Measurements from ENCODE around the gene SMPX. TPM values are rescaled to one million over a fixed set of nuclear protein-coding genes. Genes with fewer than 3 reads are reported as not detected.

The SMPX gene
- total and polyA plus RNA-seq, 7 donors = 0.89 to 111 (median 25.5) TPM; not detected in 1

- DNase-seq = no peak
- Histone ChIP-seq H3K4me1 (peaks cover 0 to 21% (median 2%) of the 10 kb centered on the region in 4 donors), H3K27ac (no peak overlapping the region), H3K27me3 (no peaks in the 10 kb centered on the region), H3K36me3 (no peaks in the 10 kb centered on the region), H3K9me3 (no peaks in the 10 kb centered on the region), H3K4me3 (no peak overlapping the region)
- intact Hi-C loops (cut with DNase I) = no loop called here
- 81 to 90% methylated on average over 4 of the region's 4 CpGs for WGBS, 2 donors
- no peak for TF ChIP-seq POLR2AphosphoS5 (IDR thresholded peaks at IDR 0.05)
- TF ChIP-seq, protein P1, sequence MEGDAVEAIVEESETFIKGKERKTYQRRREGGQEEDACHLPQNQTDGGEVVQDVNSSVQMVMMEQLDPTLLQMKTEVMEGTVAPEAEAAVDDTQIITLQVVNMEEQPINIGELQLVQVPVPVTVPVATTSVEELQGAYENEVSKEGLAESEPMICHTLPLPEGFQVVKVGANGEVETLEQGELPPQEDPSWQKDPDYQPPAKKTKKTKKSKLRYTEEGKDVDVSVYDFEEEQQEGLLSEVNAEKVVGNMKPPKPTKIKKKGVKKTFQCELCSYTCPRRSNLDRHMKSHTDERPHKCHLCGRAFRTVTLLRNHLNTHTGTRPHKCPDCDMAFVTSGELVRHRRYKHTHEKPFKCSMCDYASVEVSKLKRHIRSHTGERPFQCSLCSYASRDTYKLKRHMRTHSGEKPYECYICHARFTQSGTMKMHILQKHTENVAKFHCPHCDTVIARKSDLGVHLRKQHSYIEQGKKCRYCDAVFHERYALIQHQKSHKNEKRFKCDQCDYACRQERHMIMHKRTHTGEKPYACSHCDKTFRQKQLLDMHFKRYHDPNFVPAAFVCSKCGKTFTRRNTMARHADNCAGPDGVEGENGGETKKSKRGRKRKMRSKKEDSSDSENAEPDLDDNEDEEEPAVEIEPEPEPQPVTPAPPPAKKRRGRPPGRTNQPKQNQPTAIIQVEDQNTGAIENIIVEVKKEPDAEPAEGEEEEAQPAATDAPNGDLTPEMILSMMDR (IDR thresholded peaks at IDR 0.05) = no peak
- TF ChIP-seq EP300 (IDR thresholded peaks at IDR 0.05) = no peak
- no peak for TF ChIP-seq POLR2A (IDR thresholded peaks at IDR 0.05)
These were observed 19.0 kb downstream of the SMPX start for GRCh38 chrX:21738950-21739287.

DNA sequence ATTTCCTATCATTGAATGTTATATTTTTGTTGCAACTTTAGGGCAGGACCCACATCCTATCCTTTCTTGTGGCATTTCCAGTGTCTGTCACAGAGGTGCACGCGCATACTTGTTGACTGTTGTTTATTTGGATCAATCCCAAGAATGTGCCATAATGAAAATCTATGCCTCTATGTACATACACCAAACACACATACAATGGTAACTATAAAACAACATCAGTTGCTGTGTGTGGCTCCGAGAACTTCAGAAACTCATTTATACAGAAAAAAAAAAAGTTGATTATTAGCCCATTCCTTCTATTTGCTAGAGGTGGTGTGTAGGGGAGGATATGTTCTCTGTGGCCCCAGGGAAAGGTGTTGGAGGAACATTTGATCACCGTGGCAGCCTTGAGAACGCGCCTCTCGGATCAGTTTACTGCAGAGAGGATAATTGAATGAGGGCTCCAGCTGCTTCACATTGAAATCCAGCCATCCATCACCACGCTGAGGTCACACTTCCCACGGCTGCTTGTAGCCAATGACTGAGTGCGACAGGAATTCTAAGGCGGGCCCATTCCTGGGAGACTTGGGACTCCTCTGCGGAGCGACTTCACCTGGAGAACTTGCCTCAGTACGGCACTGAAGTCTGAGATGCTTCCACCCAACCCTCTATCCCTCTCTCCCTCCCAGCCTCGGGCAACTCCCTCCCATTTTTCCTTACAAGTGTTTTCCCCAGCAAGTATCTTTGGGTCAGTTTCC lies 19.5 kb downstream of the SMPX start:
- no peaks in the 10 kb centered on the region for H3K36me3 ChIP-seq
- DNase-seq = no peak
- no peaks in the 10 kb centered on the region for H3K9me3 ChIP-seq
- peaks cover 0 to 21% (median 2%) of the 10 kb centered on the region in 4 donors for H3K4me1 ChIP-seq
- intact Hi-C loops (cut with DNase I) = no loop called here
- H3K27ac ChIP-seq = no peak overlapping the region
- H3K4me3 ChIP-seq = no peak overlapping the region
- TF ChIP-seq EP300 (IDR thresholded peaks at IDR 0.05) = no peak
- no peak for TF ChIP-seq POLR2AphosphoS5 (IDR thresholded peaks at IDR 0.05)
- no peak for TF ChIP-seq POLR2A (IDR thresholded peaks at IDR 0.05)
- TF ChIP-seq, protein P1 (IDR thresholded peaks at IDR 0.05) = no peak
- 48 to 81% methylated on average over 15 of the region's 15 CpGs for WGBS, 2 donors
- no peaks in the 10 kb centered on the region for H3K27me3 ChIP-seq

DNA sequence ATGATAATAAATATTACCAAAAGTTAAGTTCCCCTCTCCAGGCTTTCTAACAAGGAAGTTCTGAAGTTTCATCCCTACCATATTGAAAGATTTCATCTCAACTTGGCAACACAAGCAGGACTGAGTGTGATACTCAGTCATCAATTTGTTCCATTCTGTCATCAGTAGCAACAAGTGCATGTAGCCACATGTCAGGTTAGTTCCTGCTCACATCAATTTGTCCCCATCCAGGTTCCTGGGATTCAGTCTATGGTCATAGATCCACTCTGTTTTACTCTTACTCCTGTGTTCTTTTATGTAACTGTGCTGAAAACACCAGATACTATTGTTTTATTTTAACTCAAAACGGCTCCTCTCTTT lies 22.2 kb downstream of the SMPX start:
- Histone ChIP-seq H3K36me3 (no peaks in the 10 kb centered on the region), H3K27me3 (no peaks in the 10 kb centered on the region), H3K9me3 (no peaks in the 10 kb centered on the region), H3K27ac (no peak overlapping the region), H3K4me1 (peaks cover 0 to 5% (median 2%) of the 10 kb centered on the region in 4 donors), H3K4me3 (no peak overlapping the region)
- 87 to 100% methylated on average over 1 of the region's 1 CpG for WGBS, 2 donors
- no peak for DNase-seq
- intact Hi-C loops (cut with DNase I) = no loop called here
- TF ChIP-seq, protein P1 (IDR thresholded peaks at IDR 0.05) = no peak
- no peak for TF ChIP-seq POLR2A (IDR thresholded peaks at IDR 0.05)
- TF ChIP-seq POLR2AphosphoS5 (IDR thresholded peaks at IDR 0.05) = no peak
- TF ChIP-seq EP300 (IDR thresholded peaks at IDR 0.05) = no peak

DNA sequence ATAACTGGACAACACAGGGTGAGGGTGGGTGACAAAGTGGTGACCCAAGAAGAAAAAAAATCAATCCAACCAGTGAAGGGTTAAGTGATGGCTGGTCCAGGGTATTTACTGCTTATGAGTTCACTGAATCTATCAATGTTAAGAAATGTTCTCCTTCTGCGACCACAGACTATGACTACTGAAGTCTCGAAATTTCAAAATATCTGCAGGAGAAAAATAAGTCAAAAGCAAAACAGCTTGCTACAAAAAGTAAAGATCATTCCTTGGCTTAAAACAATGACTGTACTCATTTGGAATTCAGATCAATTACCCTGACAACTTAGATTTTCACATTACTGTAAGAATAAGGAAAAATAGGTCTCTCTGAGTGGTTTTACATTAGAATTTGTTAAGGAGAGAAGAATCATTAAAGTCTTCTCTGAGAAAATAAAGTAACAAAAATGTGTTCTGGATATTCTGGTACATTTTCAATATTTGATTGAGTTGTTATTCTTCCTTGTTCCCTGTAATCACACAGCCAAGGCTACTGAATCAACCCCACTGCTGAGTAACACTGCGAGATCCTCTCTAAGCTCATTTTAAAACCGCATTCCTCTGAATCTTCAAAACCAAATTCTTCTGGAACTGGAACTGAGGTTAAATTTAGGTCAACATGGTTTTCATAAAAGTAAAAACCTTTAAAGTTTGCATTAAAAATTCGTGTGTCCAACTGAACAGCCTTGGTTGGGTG lies 22.7 kb downstream of the SMPX start:
- no peak for TF ChIP-seq EP300 (IDR thresholded peaks at IDR 0.05)
- no peak for TF ChIP-seq POLR2AphosphoS5 (IDR thresholded peaks at IDR 0.05)
- TF ChIP-seq POLR2A (IDR thresholded peaks at IDR 0.05) = no peak
- TF ChIP-seq, protein P1 (IDR thresholded peaks at IDR 0.05) = no peak

More for the DNA sequence above, 22.7 kb downstream of the SMPX start:
- H3K4me3 ChIP-seq = no peak overlapping the region
- WGBS, 2 donors = 51 to 57% methylated on average over 5 of the region's 5 CpGs
- H3K27ac ChIP-seq = no peak overlapping the region
- intact Hi-C loops (cut with DNase I) = no loop called here
- peaks cover 0 to 2% (median 0%) of the 10 kb centered on the region in 4 donors for H3K4me1 ChIP-seq
- no peaks in the 10 kb centered on the region for H3K27me3 ChIP-seq
- no peaks in the 10 kb centered on the region for H3K36me3 ChIP-seq
- H3K9me3 ChIP-seq = no peaks in the 10 kb centered on the region
- DNase-seq = no peak

All from sigmoid colon (tissue), 7 donors.